ENCODE data around the gene SLC35D3.

GRCh38 chr6:136889271-136890193, 32.6 kb upstream of the SLC35D3 start:
- TF ChIP-seq, protein P1, sequence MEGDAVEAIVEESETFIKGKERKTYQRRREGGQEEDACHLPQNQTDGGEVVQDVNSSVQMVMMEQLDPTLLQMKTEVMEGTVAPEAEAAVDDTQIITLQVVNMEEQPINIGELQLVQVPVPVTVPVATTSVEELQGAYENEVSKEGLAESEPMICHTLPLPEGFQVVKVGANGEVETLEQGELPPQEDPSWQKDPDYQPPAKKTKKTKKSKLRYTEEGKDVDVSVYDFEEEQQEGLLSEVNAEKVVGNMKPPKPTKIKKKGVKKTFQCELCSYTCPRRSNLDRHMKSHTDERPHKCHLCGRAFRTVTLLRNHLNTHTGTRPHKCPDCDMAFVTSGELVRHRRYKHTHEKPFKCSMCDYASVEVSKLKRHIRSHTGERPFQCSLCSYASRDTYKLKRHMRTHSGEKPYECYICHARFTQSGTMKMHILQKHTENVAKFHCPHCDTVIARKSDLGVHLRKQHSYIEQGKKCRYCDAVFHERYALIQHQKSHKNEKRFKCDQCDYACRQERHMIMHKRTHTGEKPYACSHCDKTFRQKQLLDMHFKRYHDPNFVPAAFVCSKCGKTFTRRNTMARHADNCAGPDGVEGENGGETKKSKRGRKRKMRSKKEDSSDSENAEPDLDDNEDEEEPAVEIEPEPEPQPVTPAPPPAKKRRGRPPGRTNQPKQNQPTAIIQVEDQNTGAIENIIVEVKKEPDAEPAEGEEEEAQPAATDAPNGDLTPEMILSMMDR (IDR thresholded peaks at IDR 0.05) = no peak
- TF ChIP-seq POLR2A (IDR thresholded peaks at IDR 0.05) = no peak
- no peak for TF ChIP-seq EP300 (IDR thresholded peaks at IDR 0.05)
